Ovary (tissue), 9 donors: ENCODE measurements around the gene LPIN1. TPM values are rescaled to one million over a fixed set of nuclear protein-coding genes. Genes with fewer than 3 reads are reported as not detected.

Source experiments
- DNase-seq, 5 donors: peaks; one replicate each; pipeline ENCODE4 v3.0.0-alpha.2; 2019 to 2020
- H3K27ac ChIP-seq, 2 donors: fragments of 200-600 bp; one replicate each; pipeline versions ENCODE4 v1.5.1 to v1.8.0; 2019 to 2022
- H3K27me3 ChIP-seq: fragments of 200-600 bp; one replicate; pipeline ENCODE4 v1.8.0; 2022
- H3K36me3 ChIP-seq: fragments of 200-600 bp; sonication (generic); one replicate; pipeline ENCODE4 v1.5.1; 2019
- H3K4me1 ChIP-seq: one replicate; pipeline ENCODE4 v1.8.1; 2013; ENCODE audit warnings: mild to moderate bottlenecking, moderate library complexity; ENCODE audit not compliant: insufficient read depth
- H3K4me3 ChIP-seq: fragments of 200-600 bp; sonication (generic); one replicate; pipeline ENCODE4 v1.5.1; 2017
- H3K9me3 ChIP-seq, 2 donors: fragments of 200-600 bp in 1 of 2; sonication (generic) in 1 of 2; one replicate each; pipeline versions ENCODE4 v1.5.1 to v1.8.1; 2013 to 2019; ENCODE audit warnings: mild to moderate bottlenecking in 1 of 2, moderate library complexity in 1 of 2
- CTCF ChIP-seq, 3 donors: fragments of 450-650 bp in 2 of 3; fragments of 200-600 bp in 1 of 3; IDR thresholded peaks; one replicate each; pipeline versions ENCODE4 v1.5.1 to v1.8.0; 2016 to 2022; ENCODE audit warnings: antibody characterized with exemption in 3 of 3, mild to moderate bottlenecking in 1 of 3
- EP300 ChIP-seq: sonication (generic); formaldehyde crosslinking; IDR thresholded peaks from one replicate; pipeline ENCODE4 v1.6.1; 2017; ENCODE audit warnings: antibody characterized with exemption
- POLR2A ChIP-seq: fragments of 450-650 bp; IDR thresholded peaks from one replicate; pipeline ENCODE4 v1.6.1; 2017; ENCODE audit warnings: antibody characterized with exemption, mild to moderate bottlenecking, moderate library complexity
- WGBS, 3 donors: extraction: QIAGEN DNeasy Blood & Tissue Kit in 1 of 3; methylation state at CpG; one replicate each; pipeline versions ENCODE4 v1.1.5 to v1.1.7; 2013 to 2017; 5-methylcytosine and 5-hydroxymethylcytosine counted together
- intact Hi-C, 4 donors: fragments of 100-400 bp; cut with DNase I; formaldehyde crosslinking; loops; one replicate each; pipeline versions ENCODE4 v1.11.0 to v1.15.1; 2022 to 2023
- polyA plus RNA-seq, 2 donors: library from polyadenylated mRNA; stranded (reverse); fragments of 200-250 nt in 1 of 2; fragments of 350-450 nt in 1 of 2; fragmentation: Illumina TruSeq in 1 of 2; extraction: RNeasy Lipid Tissue Mini Kit (QIAGEN cat#74804) in 1 of 2; gene quantifications; one replicate each; pipeline ENCODE4 v1.2.3, GENCODE V29; 2013 to 2014
- total RNA-seq, 7 donors: library from RNA; depleted of rRNA in 2 of 7; stranded (reverse); fragments of >200 nt in 2 of 7; fragmentation: NEBNext Ultra II Directional in 3 of 7; extraction: Animal tissue kit (Norgen Biotek cat#: 25700) in 3 of 7; gene quantifications; one replicate each; pipeline versions ENCODE4 v1.1.0 to v1.2.4, GENCODE V29; 2016 to 2023
- donor health status: DM: no; HTN: no; CAD: no; lungs with moderate emphysema.
- donor health status: DM: no; HTN: no; CAD: no.
- donor health status: Bipolar disorder and iron deficiency.
- donor health status: DM: yes; HTN: yes; CAD: no.
- donor health status: DM: no; HTN: no; CAD: no.
- donor health status: DM: yes; HTN: yes; CAD: no.

The LPIN1 gene
- total and polyA plus RNA-seq, 9 donors: 19.9 to 144 (median 50.8) TPM

GRCh38 chr2:11872948-11873269, 126.5 kb downstream of the LPIN1 start:
- intact Hi-C loops: no loop called here
- 54 to 84% (median 73%) methylated on average over 2 of the region's 2 CpGs for WGBS, 3 donors
- no peak for DNase-seq
- Histone ChIP-seq H3K27ac (no peak overlapping the region), H3K4me3 (no peak overlapping the region), H3K4me1 (no peaks in the 10 kb centered on the region), H3K36me3 (no peaks in the 10 kb centered on the region), H3K27me3 (no peaks in the 10 kb centered on the region), H3K9me3 (no peaks in the 10 kb centered on the region)
- TF ChIP-seq EP300: no peak
- TF ChIP-seq CTCF (IDR thresholded peaks at IDR 0.05): no peak
- TF ChIP-seq POLR2A: no peak

GRCh38 chr2:11873356-11874154, 127.1 kb downstream of the LPIN1 start:
- Histone ChIP-seq H3K9me3 (no peaks in the 10 kb centered on the region), H3K27ac (no peak overlapping the region), H3K27me3 (no peaks in the 10 kb centered on the region), H3K4me1 (no peaks in the 10 kb centered on the region), H3K36me3 (no peaks in the 10 kb centered on the region), H3K4me3 (no peak overlapping the region)
- no peak for TF ChIP-seq CTCF (IDR thresholded peaks at IDR 0.05)
- TF ChIP-seq POLR2A: no peak
- no peak for TF ChIP-seq EP300
- 86 to 89% (median 89%) methylated on average over 11 of the region's 11 CpGs for WGBS, 3 donors
- intact Hi-C loops: no loop called here
- DNase-seq: no peak

- DNase-seq: no peak
- WGBS, 3 donors: 91 to 95% (median 94%) methylated on average over 10 to 15 of the region's 15 CpGs
These were observed 128.4 kb downstream of the LPIN1 start for GRCh38 chr2:11874861-11875260.

GRCh38 chr2:11875481-11875880, 129.0 kb downstream of the LPIN1 start:
- H3K27ac ChIP-seq: no peak overlapping the region
- no peak for TF ChIP-seq POLR2A
- TF ChIP-seq CTCF (IDR thresholded peaks at IDR 0.05): no peak
- intact Hi-C loops: no loop called here
- no peaks in the 10 kb centered on the region for H3K36me3 ChIP-seq
- DNase-seq: no peak
- no peak overlapping the region for H3K4me3 ChIP-seq
- H3K4me1 ChIP-seq: no peaks in the 10 kb centered on the region
- whole genome bisulfite sequencing, 3 donors: 59 to 72% (median 63%) methylated on average over 2 of the region's 2 CpGs
- no peaks in the 10 kb centered on the region for H3K27me3 ChIP-seq
- H3K9me3 ChIP-seq: no peaks in the 10 kb centered on the region

More at GRCh38 chr2:11874861-11875260, 128.4 kb downstream of the LPIN1 start:
- H3K36me3 ChIP-seq: no peaks in the 10 kb centered on the region
- H3K9me3 ChIP-seq: no peaks in the 10 kb centered on the region
- H3K27me3 ChIP-seq: no peaks in the 10 kb centered on the region
- H3K27ac ChIP-seq: no peak overlapping the region
- intact Hi-C loops: no loop called here
- no peak overlapping the region for H3K4me3 ChIP-seq
- TF ChIP-seq CTCF (IDR thresholded peaks at IDR 0.05) (no peak), POLR2A (no peak), EP300 (no peak)
- H3K4me1 ChIP-seq: no peaks in the 10 kb centered on the region
